ENCODE results near the gene LMX1B.

LMX1B gene

GRCh38 chr9:126738553-126738952 is 124.8 kb downstream of the LMX1B start:
- no peaks in the 10 kb centered on the region for H3K36me3 ChIP-seq (ENCODE audit: low read length)
- H3K79me2 ChIP-seq (ENCODE audit: insufficient read depth, low read length) = no peaks in the 10 kb centered on the region
- no peak for TF ChIP-seq EZH2phosphoT487 (conservative IDR thresholded peaks at IDR 0.05; ENCODE audit: low read length)
- H3K27ac ChIP-seq (ENCODE audit: low read depth, low read length) = no peak overlapping the region
- no peaks in the 10 kb centered on the region for H3K9me2 ChIP-seq (replicated peaks; ENCODE audit: insufficient read depth, low read length)
- no peaks in the 10 kb centered on the region for H4K20me1 ChIP-seq (ENCODE audit: low read depth, low read length)
- H3K9ac ChIP-seq (ENCODE audit: low read length) = no peak overlapping the region
- H3F3A ChIP-seq (ENCODE audit: insufficient read depth) = no peaks in the 10 kb centered on the region
- H3K4me3 ChIP-seq (ENCODE audit: insufficient read depth, low read length, poor library complexity, severe bottlenecking) = no peak overlapping the region
- no peaks in the 10 kb centered on the region for H3K27me3 ChIP-seq (ENCODE audit: low read length)
- H2AFZ ChIP-seq (ENCODE audit: low read depth, low read length, severe bottlenecking) = no peak overlapping the region
- no peak overlapping the region for H3K4me2 ChIP-seq (ENCODE audit: low read depth, low read length, poor library complexity, severe bottlenecking)
- no peaks in the 10 kb centered on the region; the same call in 1 of the 2 replicates for H3K9me3 ChIP-seq (ENCODE audit: insufficient read depth, low read length)

GRCh38 chr9:126743041-126743440 is 129.3 kb downstream of the LMX1B start:
- H3K9me2 ChIP-seq (replicated peaks; ENCODE audit: insufficient read depth, low read length) = no peaks in the 10 kb centered on the region
- H3K27ac ChIP-seq (ENCODE audit: low read depth, low read length) = no peak overlapping the region
- no peaks in the 10 kb centered on the region for H3K79me2 ChIP-seq (ENCODE audit: insufficient read depth, low read length)
- H3K9me3 ChIP-seq (ENCODE audit: insufficient read depth, low read length) = no peaks in the 10 kb centered on the region
- no peaks in the 10 kb centered on the region for H3K27me3 ChIP-seq (ENCODE audit: low read length)
- no peaks in the 10 kb centered on the region for H3K36me3 ChIP-seq (ENCODE audit: low read length)
- no peak overlapping the region for H2AFZ ChIP-seq (ENCODE audit: low read depth, low read length, severe bottlenecking)
- H3K4me3 ChIP-seq (ENCODE audit: insufficient read depth, low read length, poor library complexity, severe bottlenecking) = no peak overlapping the region
- H4K20me1 ChIP-seq (ENCODE audit: low read depth, low read length) = no peaks in the 10 kb centered on the region
- H3K9ac ChIP-seq (ENCODE audit: low read length) = no peak overlapping the region
- TF ChIP-seq EZH2phosphoT487 (conservative IDR thresholded peaks at IDR 0.05; ENCODE audit: low read length) = no peak
- TF ChIP-seq, protein P1, sequence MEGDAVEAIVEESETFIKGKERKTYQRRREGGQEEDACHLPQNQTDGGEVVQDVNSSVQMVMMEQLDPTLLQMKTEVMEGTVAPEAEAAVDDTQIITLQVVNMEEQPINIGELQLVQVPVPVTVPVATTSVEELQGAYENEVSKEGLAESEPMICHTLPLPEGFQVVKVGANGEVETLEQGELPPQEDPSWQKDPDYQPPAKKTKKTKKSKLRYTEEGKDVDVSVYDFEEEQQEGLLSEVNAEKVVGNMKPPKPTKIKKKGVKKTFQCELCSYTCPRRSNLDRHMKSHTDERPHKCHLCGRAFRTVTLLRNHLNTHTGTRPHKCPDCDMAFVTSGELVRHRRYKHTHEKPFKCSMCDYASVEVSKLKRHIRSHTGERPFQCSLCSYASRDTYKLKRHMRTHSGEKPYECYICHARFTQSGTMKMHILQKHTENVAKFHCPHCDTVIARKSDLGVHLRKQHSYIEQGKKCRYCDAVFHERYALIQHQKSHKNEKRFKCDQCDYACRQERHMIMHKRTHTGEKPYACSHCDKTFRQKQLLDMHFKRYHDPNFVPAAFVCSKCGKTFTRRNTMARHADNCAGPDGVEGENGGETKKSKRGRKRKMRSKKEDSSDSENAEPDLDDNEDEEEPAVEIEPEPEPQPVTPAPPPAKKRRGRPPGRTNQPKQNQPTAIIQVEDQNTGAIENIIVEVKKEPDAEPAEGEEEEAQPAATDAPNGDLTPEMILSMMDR (IDR thresholded peaks at IDR 0.05; ENCODE audit: insufficient read depth, low read length, poor library complexity, severe bottlenecking) = no peak
- no peaks in the 10 kb centered on the region for H3F3A ChIP-seq (ENCODE audit: insufficient read depth)
- H3K4me2 ChIP-seq (ENCODE audit: low read depth, low read length, poor library complexity, severe bottlenecking) = no peak overlapping the region

DNA sequence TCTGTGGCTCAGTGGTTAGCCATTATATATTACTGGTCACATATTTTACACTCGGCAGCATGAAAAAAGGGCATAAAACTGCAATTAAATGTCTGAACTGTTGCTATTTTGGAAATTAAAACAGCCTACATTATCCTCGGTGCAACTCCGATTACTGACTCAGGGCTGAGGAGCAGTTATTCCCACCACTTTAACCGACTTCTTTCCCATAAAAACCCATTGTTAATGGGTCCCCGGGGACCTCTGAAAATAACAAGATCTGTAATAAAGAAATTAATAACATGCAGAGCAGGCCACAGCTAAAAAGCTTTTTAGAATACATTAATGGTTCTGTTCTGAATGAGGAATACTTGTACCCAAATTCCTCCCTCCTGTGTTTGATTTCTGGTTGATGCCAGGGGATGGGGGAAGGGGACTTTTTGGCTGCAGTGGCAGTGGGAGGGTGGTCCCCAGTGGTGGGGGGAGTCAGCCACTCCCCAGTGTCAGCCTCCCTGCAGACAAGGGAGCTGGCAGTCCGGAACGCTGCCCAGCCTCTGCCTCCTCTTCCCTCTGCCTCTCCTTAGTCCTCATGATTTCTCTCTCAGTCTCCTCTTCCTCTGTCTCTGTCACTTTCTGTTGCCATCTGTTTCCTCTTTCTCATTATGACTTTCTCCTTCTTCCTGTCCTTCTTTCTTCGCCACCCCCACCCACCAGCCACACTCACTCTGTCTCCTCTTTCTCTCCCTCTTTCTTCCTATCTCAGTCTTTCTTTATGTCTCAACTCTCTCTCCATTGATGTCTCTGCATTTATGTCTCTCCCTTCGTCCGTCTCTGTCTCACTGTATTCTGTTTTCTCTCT is 132.1 kb downstream of the LMX1B start:
- TF ChIP-seq, protein P1 (IDR thresholded peaks at IDR 0.05; ENCODE audit: insufficient read depth, low read length, poor library complexity, severe bottlenecking) = no peak
- no peak for TF ChIP-seq EZH2phosphoT487 (conservative IDR thresholded peaks at IDR 0.05; ENCODE audit: low read length)
- H3K4me2 ChIP-seq (ENCODE audit: low read depth, low read length, poor library complexity, severe bottlenecking) = no peak overlapping the region
- H3K79me2 ChIP-seq (ENCODE audit: insufficient read depth, low read length) = no peaks in the 10 kb centered on the region
- no peaks in the 10 kb centered on the region for H3F3A ChIP-seq (ENCODE audit: insufficient read depth)
- H3K4me3 ChIP-seq (ENCODE audit: insufficient read depth, low read length, poor library complexity, severe bottlenecking) = no peak overlapping the region
- no peaks in the 10 kb centered on the region for H4K20me1 ChIP-seq (ENCODE audit: low read depth, low read length)
- H3K27ac ChIP-seq (ENCODE audit: low read depth, low read length) = no peak overlapping the region
- H3K36me3 ChIP-seq (ENCODE audit: low read length) = no peaks in the 10 kb centered on the region
- H3K9me2 ChIP-seq (replicated peaks; ENCODE audit: insufficient read depth, low read length) = no peaks in the 10 kb centered on the region
- H3K9ac ChIP-seq (ENCODE audit: low read length) = no peak overlapping the region
- H3K27me3 ChIP-seq (ENCODE audit: low read length) = no peaks in the 10 kb centered on the region
- no peaks in the 10 kb centered on the region for H3K9me3 ChIP-seq (ENCODE audit: insufficient read depth, low read length)
- no peak overlapping the region for H2AFZ ChIP-seq (ENCODE audit: low read depth, low read length, severe bottlenecking)

Data from SU-DHL-6 (cell line).